ENCODE data around the gene PXT1.

PXT1 gene

DNA sequence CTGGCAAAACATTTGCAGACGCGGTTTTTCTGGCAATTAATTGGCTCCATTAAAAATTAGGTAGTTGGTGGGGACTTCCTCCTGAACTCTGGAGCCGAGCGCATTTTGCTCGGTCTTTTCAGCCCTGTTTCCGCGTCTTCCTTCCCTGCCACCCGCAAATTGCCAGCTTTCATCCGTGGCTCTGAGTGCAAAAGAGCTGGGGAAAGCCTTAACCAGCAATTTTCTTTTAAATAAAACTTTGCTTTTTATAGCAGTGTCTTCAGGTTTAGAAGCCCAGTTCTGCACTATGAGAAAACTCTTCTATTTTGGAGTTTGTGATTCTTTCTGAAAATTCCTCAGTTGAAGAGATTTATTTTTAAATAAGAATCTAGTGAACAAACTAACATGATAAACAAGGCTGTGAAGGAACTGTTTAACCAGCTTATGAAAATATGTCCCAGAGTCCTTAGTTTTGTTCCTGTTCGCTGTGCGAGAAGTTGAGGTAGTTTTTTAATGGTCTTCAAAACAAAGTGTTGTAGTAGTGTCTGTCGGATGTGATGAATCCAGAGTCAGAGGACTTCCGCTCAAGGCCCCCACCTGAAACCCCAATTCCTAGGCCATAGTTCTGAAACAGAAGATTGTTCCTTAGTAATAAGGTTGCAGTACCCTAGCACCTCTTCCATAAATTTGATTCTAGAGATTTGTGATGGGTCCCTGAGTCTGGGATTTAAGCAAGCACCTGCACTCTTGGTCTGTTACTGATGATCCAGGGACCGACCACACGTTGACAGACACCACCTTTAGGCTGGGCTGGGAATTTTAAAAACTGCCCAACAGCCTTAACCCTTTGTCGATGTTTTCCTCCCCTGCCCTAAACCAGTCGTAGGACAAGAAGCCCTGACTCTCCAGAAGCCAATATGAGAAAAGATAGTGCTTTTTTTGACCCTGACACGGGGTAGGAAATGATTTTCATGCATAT, 1.1 kb upstream of the PXT1 start:
- H3K9me3 ChIP-seq (ENCODE audit: low read length): no peaks in the 10 kb centered on the region
- no peaks in the 10 kb centered on the region for H3K36me3 ChIP-seq (ENCODE audit: insufficient read depth, low read length)
- H3K4me3 ChIP-seq (ENCODE audit: low read depth in 1 of 2, low read length in 2 of 2): peak overlapping the region; percentile 85 to 87
- H3K4me1 ChIP-seq (ENCODE audit: insufficient read depth, low read length): peaks cover 44% of the 10 kb centered on the region
- H3K9ac ChIP-seq (ENCODE audit: low read length): peak overlapping the region; percentile 96
- H3K27me3 ChIP-seq (ENCODE audit: control insufficient read depth in 1 of 2, insufficient read depth in 2 of 2, low read length in 2 of 2): no peaks in the 10 kb centered on the region
- peak overlapping the region; percentile 88 for H3K27ac ChIP-seq (ENCODE audit: low read depth, low read length)

DNA sequence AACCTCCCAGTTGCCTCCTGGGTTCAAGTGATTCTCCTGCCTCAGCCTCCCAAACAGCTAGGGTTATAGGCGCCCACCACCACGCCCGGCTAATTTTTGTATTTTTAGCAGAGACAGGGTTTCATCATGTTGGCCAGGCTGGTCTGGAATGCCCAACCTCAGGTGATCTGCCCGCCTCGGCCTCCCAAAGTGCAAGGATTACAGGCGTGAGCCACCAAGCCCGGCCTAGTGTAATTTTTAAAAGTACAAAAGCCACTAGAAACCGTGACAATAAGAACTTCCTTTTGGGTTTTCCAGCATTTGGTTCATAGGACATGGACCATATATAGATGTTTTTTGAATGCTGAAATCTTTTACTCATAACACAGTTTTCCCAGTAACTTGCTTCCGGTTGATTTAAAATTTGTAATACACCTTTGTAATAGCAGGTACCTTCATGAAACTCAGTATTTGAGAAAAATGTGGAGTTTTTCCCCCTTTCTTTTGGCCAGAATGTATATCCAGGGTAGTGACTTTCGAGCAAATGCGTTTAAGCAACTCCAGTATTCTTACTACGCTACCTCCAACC, 467 bp downstream of the PXT1 start:
- Histone ChIP-seq H3K27ac (ENCODE audit: low read depth, low read length) (peak overlapping the region; percentile 88), H3K4me3 (ENCODE audit: low read depth in 1 of 2, low read length in 2 of 2) (peak overlapping the region; percentile 85 to 87), H3K36me3 (ENCODE audit: insufficient read depth, low read length) (no peaks in the 10 kb centered on the region), H3K9ac (ENCODE audit: low read length) (peak overlapping the region; percentile 37), H3K4me1 (ENCODE audit: insufficient read depth, low read length) (peaks cover 42% of the 10 kb centered on the region), H3K27me3 (ENCODE audit: control insufficient read depth in 1 of 2, insufficient read depth in 2 of 2, low read length in 2 of 2) (no peaks in the 10 kb centered on the region), H3K9me3 (ENCODE audit: low read length) (no peaks in the 10 kb centered on the region)

DNA sequence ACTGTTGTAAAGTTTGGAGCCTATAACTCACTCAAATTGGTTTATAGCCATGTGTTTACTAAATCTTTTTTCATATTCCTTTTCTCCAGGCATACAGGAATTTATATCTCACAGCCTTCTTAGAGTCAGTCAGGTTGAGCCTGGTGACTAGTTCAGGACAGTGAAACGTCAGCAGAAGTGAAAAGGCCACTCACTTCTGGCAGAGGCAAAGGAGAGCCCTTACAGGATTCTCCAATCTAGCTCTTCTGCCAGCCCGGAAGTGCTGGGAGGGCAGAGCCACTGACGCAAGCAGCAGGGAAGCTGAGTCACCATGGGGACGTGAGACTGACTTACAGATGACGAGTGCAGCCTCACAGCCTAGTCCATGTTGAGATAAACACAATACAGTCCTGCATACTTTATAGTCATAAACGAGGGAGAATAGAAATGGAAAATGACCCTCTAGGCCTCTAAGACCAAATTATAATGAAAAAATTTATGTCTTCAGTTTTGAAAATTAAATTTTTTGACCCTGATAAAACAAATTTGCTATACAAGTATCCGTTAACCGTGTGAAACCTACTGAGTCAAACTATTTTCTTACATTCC, 1.3 kb downstream of the PXT1 start:
- no peaks in the 10 kb centered on the region for H3K27me3 ChIP-seq (ENCODE audit: control insufficient read depth in 1 of 2, insufficient read depth in 2 of 2, low read length in 2 of 2)
- H3K9ac ChIP-seq (ENCODE audit: low read length): no peak overlapping the region
- no peaks in the 10 kb centered on the region for H3K9me3 ChIP-seq (ENCODE audit: low read length)
- no peak overlapping the region for H3K4me3 ChIP-seq (ENCODE audit: low read depth in 1 of 2, low read length in 2 of 2)
- H3K27ac ChIP-seq (ENCODE audit: low read depth, low read length): peak overlapping the region; percentile 54
- peaks cover 35% of the 10 kb centered on the region for H3K4me1 ChIP-seq (ENCODE audit: insufficient read depth, low read length)
- no peaks in the 10 kb centered on the region for H3K36me3 ChIP-seq (ENCODE audit: insufficient read depth, low read length)

- Histone ChIP-seq H3K36me3 (ENCODE audit: insufficient read depth, low read length) (no peaks in the 10 kb centered on the region), H3K27ac (ENCODE audit: low read depth, low read length) (no peak overlapping the region), H3K27me3 (ENCODE audit: control insufficient read depth in 1 of 2, insufficient read depth in 2 of 2, low read length in 2 of 2) (no peaks in the 10 kb centered on the region), H3K9ac (ENCODE audit: low read length) (no peak overlapping the region), H3K4me3 (ENCODE audit: low read depth in 1 of 2, low read length in 2 of 2) (no peak overlapping the region), H3K4me1 (ENCODE audit: insufficient read depth, low read length) (peaks cover 8% of the 10 kb centered on the region), H3K9me3 (ENCODE audit: low read length) (no peaks in the 10 kb centered on the region)
These were observed 6.2 kb downstream of the PXT1 start for GRCh38 chr6:36436466-36436865.

DNA sequence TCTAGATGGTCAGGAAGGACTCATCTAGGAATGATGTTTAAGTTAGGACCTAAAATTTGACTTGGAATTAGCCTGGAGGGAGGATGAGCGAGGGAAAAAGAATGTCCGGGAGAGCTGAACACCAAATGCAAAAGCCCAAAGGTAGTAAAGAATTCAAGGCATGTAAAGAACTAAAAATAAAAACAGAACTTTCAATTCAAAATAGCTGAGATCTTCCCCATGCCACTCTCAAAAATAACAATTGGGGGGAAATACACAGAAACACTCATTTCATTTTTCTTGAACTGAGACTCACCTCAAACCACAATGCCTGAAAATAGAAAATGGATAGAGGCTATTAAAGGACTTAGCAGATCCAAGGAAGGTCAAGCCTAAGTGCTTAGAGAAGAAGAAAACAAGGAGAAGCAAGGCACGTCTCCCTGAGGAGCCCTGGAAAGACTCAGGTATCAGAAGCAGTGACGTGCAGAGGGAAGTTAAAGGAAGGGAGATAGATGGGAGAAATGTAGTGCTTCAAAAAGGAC, 10.4 kb downstream of the PXT1 start:
- H3K9ac ChIP-seq (ENCODE audit: low read length): no peak overlapping the region
- H3K27me3 ChIP-seq (ENCODE audit: control insufficient read depth in 1 of 2, insufficient read depth in 2 of 2, low read length in 2 of 2): no peaks in the 10 kb centered on the region
- no peak overlapping the region for H3K4me3 ChIP-seq (ENCODE audit: low read depth in 1 of 2, low read length in 2 of 2)
- no peaks in the 10 kb centered on the region for H3K36me3 ChIP-seq (ENCODE audit: insufficient read depth, low read length)
- no peaks in the 10 kb centered on the region for H3K4me1 ChIP-seq (ENCODE audit: insufficient read depth, low read length)
- no peak overlapping the region for H3K27ac ChIP-seq (ENCODE audit: low read depth, low read length)
- H3K9me3 ChIP-seq (ENCODE audit: low read length): no peaks in the 10 kb centered on the region

- H3K27me3 ChIP-seq (ENCODE audit: control insufficient read depth in 1 of 2, insufficient read depth in 2 of 2, low read length in 2 of 2): no peaks in the 10 kb centered on the region
These were observed 11.5 kb downstream of the PXT1 start for GRCh38 chr6:36431197-36431596.

GRCh38 chr6:36430351-36430750, 12.3 kb downstream of the PXT1 start:
- Histone ChIP-seq H3K27me3 (ENCODE audit: control insufficient read depth in 1 of 2, insufficient read depth in 2 of 2, low read length in 2 of 2) (no peaks in the 10 kb centered on the region), H3K9me3 (ENCODE audit: low read length) (no peaks in the 10 kb centered on the region), H3K27ac (ENCODE audit: low read depth, low read length) (no peak overlapping the region), H3K4me3 (ENCODE audit: low read depth in 1 of 2, low read length in 2 of 2) (no peak overlapping the region), H3K9ac (ENCODE audit: low read length) (no peak overlapping the region), H3K36me3 (ENCODE audit: insufficient read depth, low read length) (no peaks in the 10 kb centered on the region), H3K4me1 (ENCODE audit: insufficient read depth, low read length) (no peaks in the 10 kb centered on the region)

More at GRCh38 chr6:36431197-36431596, 11.5 kb downstream of the PXT1 start:
- no peak overlapping the region for H3K27ac ChIP-seq (ENCODE audit: low read depth, low read length)
- H3K36me3 ChIP-seq (ENCODE audit: insufficient read depth, low read length): no peaks in the 10 kb centered on the region
- H3K4me3 ChIP-seq (ENCODE audit: low read depth in 1 of 2, low read length in 2 of 2): no peak overlapping the region
- no peaks in the 10 kb centered on the region for H3K4me1 ChIP-seq (ENCODE audit: insufficient read depth, low read length)
- no peaks in the 10 kb centered on the region for H3K9me3 ChIP-seq (ENCODE audit: low read length)
- no peak overlapping the region for H3K9ac ChIP-seq (ENCODE audit: low read length)

- Histone ChIP-seq H3K36me3 (ENCODE audit: insufficient read depth, low read length) (no peaks in the 10 kb centered on the region), H3K27me3 (ENCODE audit: control insufficient read depth in 1 of 2, insufficient read depth in 2 of 2, low read length in 2 of 2) (no peaks in the 10 kb centered on the region), H3K27ac (ENCODE audit: low read depth, low read length) (no peak overlapping the region), H3K9me3 (ENCODE audit: low read length) (no peaks in the 10 kb centered on the region), H3K4me1 (ENCODE audit: insufficient read depth, low read length) (no peaks in the 10 kb centered on the region), H3K4me3 (ENCODE audit: low read depth in 1 of 2, low read length in 2 of 2) (no peak overlapping the region), H3K9ac (ENCODE audit: low read length) (no peak overlapping the region)
These were observed 13.7 kb downstream of the PXT1 start for GRCh38 chr6:36428911-36429310.

GRCh38 chr6:36426622-36427021, 16.0 kb downstream of the PXT1 start:
- H3K9ac ChIP-seq (ENCODE audit: low read length): no peak overlapping the region
- H3K36me3 ChIP-seq (ENCODE audit: insufficient read depth, low read length): no peaks in the 10 kb centered on the region
- H3K4me3 ChIP-seq (ENCODE audit: low read depth in 1 of 2, low read length in 2 of 2): no peak overlapping the region
- no peak overlapping the region for H3K27ac ChIP-seq (ENCODE audit: low read depth, low read length)
- peaks cover 9% of the 10 kb centered on the region for H3K4me1 ChIP-seq (ENCODE audit: insufficient read depth, low read length)
- no peaks in the 10 kb centered on the region for H3K9me3 ChIP-seq (ENCODE audit: low read length)
- H3K27me3 ChIP-seq (ENCODE audit: control insufficient read depth in 1 of 2, insufficient read depth in 2 of 2, low read length in 2 of 2): no peaks in the 10 kb centered on the region

DNA sequence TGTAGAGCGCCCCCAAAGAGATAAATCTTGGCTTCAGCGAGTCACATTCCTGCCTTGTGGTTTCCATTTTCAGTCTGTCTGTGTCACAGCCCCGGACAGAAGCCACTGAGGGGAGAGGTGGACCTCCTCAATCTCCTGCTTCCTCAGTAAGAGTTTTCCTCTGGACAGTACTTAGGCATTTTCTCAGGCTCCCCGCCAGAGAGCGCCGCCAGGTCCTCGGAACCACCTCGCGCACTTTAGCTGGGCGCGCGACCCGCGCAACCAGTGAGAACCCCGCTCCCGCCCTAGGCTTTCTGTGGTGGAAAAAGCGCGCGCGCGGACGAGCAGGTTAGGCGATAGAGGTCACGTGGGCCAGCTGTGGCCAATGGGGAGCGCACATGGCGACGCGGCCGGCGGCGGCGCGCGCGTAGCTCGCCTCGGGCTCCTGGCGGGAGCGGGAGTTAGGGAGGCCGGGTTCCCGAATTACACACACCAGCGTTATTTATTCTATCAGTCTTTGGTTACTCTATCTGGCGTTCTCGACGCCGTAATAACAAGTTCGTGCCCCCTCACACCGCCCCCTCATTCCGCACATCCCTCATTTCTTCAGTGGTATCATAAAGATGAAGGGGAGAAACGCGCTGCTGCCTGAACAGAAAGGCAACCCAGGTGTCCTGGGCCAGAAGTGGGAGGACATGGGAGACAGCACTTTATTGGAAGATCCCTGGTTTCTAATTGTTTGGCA, 19.4 kb downstream of the PXT1 start:
- Histone ChIP-seq H3K9me3 (ENCODE audit: low read length) (no peaks in the 10 kb centered on the region), H3K9ac (ENCODE audit: low read length) (peak overlapping the region; percentile 77), H3K36me3 (ENCODE audit: insufficient read depth, low read length) (no peaks in the 10 kb centered on the region), H3K4me1 (ENCODE audit: insufficient read depth, low read length) (peaks cover 9% of the 10 kb centered on the region), H3K4me3 (ENCODE audit: low read depth in 1 of 2, low read length in 2 of 2) (peak overlapping the region; percentile 23 to 68), H3K27ac (ENCODE audit: low read depth, low read length) (peak overlapping the region; percentile 72), H3K27me3 (ENCODE audit: control insufficient read depth in 1 of 2, insufficient read depth in 2 of 2, low read length in 2 of 2) (no peaks in the 10 kb centered on the region)

DNA sequence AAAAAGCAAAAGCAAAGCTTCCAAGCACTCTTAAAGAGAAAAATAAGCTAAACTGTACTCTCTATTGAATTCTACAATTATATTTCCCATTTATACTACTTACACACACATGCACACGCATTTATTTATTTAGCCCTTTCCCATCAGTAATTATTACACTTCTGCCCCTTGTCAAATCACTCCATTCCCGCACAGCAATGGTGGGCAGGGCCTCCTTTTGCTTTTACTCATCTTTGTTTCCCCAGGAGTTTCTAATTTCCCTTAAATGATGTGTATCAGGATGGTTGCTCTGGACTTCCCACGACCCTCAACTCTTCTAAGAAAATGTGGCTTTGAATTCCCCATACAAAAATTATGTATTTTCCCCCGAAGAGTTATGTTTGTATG, 19.9 kb downstream of the PXT1 start:
- no peaks in the 10 kb centered on the region for H3K27me3 ChIP-seq (ENCODE audit: control insufficient read depth in 1 of 2, insufficient read depth in 2 of 2, low read length in 2 of 2)
- peak overlapping the region in 1 of 2 donors; percentile 68 for H3K4me3 ChIP-seq (ENCODE audit: low read depth in 1 of 2, low read length in 2 of 2)
- H3K9ac ChIP-seq (ENCODE audit: low read length): peak overlapping the region; percentile 77
- peak overlapping the region; percentile 72 for H3K27ac ChIP-seq (ENCODE audit: low read depth, low read length)
- H3K9me3 ChIP-seq (ENCODE audit: low read length): no peaks in the 10 kb centered on the region
- peaks cover 9% of the 10 kb centered on the region for H3K4me1 ChIP-seq (ENCODE audit: insufficient read depth, low read length)
- H3K36me3 ChIP-seq (ENCODE audit: insufficient read depth, low read length): no peaks in the 10 kb centered on the region

Data from muscle layer of colon (tissue), 2 donors.